HUES6 (cell line): Measurements from ENCODE around the gene EIF4E2.
A peak's percentile ranks its signal among the peaks of the same experiment; 100 is the strongest.

Experiments used
- H3K27ac ChIP-seq: 2 replicates; pipeline ENCODE4 v1.7.0; 2013; ENCODE audit warnings: low read depth, mild to moderate bottlenecking, low read length, inconsistent platforms
- H3K27me3 ChIP-seq: 2 replicates; pipeline ENCODE4 v1.6.1; 2013; ENCODE audit warnings: low read length; ENCODE audit not compliant: control insufficient read depth, insufficient read depth
- H3K36me3 ChIP-seq: 2 replicates; pipeline ENCODE4 v1.6.1; 2013; ENCODE audit warnings: low read length; ENCODE audit not compliant: control insufficient read depth, insufficient read depth
- H3K4me1 ChIP-seq: 2 replicates; pipeline ENCODE4 v1.6.1; 2013; ENCODE audit warnings: low read length; ENCODE audit not compliant: control insufficient read depth, insufficient read depth
- H3K4me3 ChIP-seq: 2 replicates; pipeline ENCODE4 v1.5.1; 2013; ENCODE audit warnings: low read depth, low read length
- H3K9ac ChIP-seq: one replicate; pipeline ENCODE4 v1.6.1; 2013; ENCODE audit warnings: mild to moderate bottlenecking, low read length
- H3K9me3 ChIP-seq: 2 replicates; pipeline ENCODE4 v1.6.1; 2013; ENCODE audit warnings: low read depth, low read length; ENCODE audit not compliant: control insufficient read depth, insufficient read depth

The EIF4E2 gene, protein sequence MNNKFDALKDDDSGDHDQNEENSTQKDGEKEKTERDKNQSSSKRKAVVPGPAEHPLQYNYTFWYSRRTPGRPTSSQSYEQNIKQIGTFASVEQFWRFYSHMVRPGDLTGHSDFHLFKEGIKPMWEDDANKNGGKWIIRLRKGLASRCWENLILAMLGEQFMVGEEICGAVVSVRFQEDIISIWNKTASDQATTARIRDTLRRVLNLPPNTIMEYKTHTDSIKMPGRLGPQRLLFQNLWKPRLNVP

DNA sequence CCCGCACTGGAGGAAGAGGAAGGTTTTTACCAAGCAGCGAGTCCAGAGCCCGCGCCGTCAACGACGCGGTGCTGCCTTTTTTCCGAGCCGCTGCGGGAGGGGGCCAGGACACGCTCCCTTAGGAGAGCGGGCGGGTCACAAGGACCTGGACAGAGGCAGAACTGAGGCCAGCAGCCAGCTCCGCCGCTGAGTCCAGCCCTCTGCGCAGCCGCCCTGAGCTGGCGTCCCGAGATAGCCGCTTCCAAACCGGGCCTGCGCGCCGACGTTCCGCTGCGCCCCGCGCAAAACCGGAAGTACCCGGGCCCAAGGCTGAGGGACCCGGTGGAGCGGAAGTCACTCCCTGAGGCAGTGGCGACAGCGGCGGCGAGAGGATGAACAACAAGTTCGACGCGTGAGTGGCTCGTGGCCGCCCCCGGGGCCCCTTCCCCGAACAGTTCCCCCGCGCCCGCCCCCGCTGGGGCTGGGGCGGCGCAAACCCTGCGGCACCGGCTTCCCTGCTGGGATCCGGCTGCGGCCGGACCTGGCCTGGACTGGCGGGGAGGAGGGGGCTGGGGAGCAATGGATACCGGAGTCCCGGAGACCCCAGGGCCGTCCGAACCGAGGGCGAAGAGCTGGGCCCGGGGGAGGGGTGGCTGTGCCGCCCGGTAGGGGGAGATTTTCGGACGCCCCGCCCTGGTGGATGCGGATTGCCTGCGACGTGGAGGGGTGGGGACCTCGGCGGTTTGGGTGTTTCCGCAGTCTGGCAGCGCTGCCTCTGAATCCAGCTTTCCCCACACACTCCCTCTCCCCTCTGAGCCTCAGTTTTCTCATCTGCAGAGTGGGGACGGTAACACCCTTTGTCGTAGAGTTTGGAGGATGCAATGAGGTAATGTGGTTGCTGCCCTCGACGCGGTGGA lies at the start of gene EIF4E2, which contains the start of gene TIGD1:
TSS of gene EIF4E2 (plus strand) at position 336 of the 896 bp plus-strand sequence. CDS start at position 372, 36 bp downstream.
TSS of gene TIGD1 (minus strand) at position 204 of the 896 bp plus-strand sequence. CDS start 675 bp downstream, outside the sequence.
- Histone ChIP-seq H3K27me3 (no peaks in the 10 kb centered on the region), H3K9me3 (peaks cover 8% of the 10 kb centered on the region; the same call in 1 of the 2 replicates), H3K36me3 (peaks cover 27% of the 10 kb centered on the region), H3K4me1 (peaks cover 4% of the 10 kb centered on the region), H3K9ac (peak within 1 kb of the TSS; percentile 93), H3K27ac (peak within 1 kb of the TSS; percentile 93), H3K4me3 (peak within 1 kb of the TSS; percentile 81)

DNA sequence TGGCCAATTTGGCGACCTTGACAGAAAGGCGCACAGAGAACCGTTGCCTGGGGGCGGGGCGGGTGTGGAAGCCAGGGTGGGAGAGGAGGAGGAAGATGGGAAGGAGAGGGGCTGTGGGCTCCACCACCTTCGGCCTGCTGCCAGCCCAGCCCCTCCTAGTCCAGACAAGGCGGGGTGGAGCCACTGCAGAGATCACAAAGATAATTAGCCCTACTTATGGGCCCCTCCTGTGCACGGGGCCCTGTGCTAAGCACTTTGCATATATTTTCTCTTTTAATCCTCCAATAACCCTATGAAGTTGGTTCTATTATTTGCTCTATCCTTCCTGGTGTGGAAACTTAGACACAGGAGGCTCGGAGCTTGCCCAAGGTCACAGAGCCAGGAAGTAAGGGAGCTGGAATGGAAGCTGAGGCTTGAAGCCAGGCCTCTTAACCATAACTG lies 49.1 kb upstream of the EIF4E2 start:
- Histone ChIP-seq H3K27me3 (peaks cover 69% of the 10 kb centered on the region), H3K9ac (no peak overlapping the region), H3K9me3 (no peaks in the 10 kb centered on the region), H3K4me3 (no peak overlapping the region), H3K4me1 (peaks cover 18% of the 10 kb centered on the region), H3K27ac (no peak overlapping the region), H3K36me3 (no peaks in the 10 kb centered on the region)

DNA sequence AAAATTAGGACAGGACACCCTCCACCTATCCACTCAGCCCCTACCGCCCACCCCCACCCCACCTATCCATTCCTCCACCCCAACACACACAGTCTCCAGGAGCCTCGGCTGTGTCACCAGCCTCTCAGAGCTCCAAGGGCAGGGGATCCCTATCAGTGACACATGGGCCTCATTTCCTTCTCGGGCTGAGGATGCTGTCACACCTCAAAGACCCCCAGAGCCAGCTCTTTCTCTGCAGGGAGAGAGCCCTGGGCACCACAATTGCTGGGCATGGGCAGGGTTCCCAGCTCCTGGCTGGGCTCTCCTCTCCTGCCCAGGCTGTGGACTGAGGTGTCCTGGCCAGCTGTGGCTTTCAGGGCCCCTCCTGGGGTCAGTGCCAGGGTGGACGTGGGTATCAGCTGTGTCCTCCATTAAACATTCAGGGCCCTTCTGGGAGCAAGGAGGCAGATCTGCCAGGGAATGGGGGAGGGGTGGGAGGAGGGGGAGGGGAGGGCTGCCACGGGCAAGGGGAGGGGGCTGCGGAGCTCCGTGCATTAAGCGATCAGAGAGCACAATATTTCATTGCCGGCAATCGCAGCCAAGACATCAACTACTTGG lies 48.6 kb upstream of the EIF4E2 start:
- Histone ChIP-seq H3K4me3 (peak overlapping the region; percentile 57; the same call in 1 of the 2 replicates), H3K36me3 (no peaks in the 10 kb centered on the region), H3K27me3 (peaks cover 74% of the 10 kb centered on the region), H3K9me3 (no peaks in the 10 kb centered on the region), H3K4me1 (peaks cover 18% of the 10 kb centered on the region), H3K27ac (no peak overlapping the region), H3K9ac (no peak overlapping the region)

DNA sequence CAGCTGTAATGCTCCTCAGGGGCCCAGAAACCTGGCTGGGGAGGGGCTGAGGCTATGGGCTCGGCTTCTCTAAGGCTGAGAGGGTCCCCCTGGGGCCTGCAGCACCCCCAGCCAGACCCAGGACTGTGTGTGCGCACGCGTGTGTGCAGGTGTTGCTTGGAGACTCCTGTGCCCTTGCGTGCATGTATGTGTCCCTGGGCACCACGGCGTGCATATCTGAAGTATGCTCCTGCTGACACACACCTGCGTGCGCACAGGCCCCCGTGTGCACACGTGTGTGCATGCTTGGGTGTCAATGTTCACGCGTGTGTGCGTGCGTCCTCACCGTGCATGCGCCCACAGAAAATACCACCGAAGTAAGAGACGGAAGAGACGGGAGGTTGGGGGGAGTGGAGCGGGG lies 48.0 kb upstream of the EIF4E2 start:
- no peaks in the 10 kb centered on the region for H3K9me3 ChIP-seq
- H3K36me3 ChIP-seq, result no peaks in the 10 kb centered on the region
- H3K9ac ChIP-seq, result no peak overlapping the region
- peaks cover 80% of the 10 kb centered on the region for H3K27me3 ChIP-seq
- peaks cover 18% of the 10 kb centered on the region for H3K4me1 ChIP-seq
- no peak overlapping the region for H3K27ac ChIP-seq
- H3K4me3 ChIP-seq, result peak overlapping the region; percentile 57

DNA sequence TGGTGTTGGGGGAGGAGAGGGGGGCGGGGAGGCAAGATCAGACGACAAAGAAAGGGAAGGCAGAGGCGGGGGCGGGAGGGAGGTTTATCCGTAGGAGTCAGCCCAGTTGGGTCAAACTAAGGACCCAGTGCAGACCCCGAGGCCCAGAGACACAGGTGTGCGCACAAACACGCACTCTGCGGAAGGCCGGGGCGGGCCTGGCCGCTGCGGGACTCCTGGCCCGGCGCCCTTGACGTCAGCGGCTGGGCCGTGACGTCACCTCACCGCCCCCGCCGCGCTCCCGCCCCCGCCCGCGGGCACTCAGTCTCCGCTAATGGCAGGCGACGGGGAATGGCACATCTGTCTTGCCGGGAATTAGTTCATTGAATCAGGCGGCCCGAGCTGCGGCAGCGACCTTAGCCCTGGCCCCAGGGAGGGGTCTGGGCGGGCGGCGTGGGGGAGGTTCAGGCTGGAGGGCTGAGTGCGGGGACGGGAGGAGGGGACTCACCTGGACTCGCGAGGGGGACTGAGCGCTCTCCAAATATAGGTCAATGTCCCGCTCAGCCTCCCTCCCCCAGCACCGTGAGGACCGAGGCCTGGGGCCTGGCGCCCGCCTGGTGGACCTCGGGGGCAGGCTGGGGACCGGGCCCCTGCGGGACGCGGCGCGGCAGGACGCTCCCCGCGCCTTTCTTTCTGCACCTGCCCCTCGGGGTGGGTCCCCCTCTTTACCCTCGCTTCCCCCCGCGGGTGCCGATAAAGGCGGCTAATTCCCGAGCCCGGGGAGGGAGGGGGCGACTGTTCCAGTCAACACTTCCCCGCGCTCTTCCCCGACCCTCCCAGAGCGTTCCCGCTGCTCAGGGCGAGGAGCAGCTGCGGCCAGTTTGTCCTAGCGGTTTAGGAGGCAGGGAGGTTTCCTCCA lies 47.3 kb upstream of the EIF4E2 start:
- Histone ChIP-seq H3K27me3 (peaks cover 82% of the 10 kb centered on the region), H3K9ac (no peak overlapping the region)

DNA sequence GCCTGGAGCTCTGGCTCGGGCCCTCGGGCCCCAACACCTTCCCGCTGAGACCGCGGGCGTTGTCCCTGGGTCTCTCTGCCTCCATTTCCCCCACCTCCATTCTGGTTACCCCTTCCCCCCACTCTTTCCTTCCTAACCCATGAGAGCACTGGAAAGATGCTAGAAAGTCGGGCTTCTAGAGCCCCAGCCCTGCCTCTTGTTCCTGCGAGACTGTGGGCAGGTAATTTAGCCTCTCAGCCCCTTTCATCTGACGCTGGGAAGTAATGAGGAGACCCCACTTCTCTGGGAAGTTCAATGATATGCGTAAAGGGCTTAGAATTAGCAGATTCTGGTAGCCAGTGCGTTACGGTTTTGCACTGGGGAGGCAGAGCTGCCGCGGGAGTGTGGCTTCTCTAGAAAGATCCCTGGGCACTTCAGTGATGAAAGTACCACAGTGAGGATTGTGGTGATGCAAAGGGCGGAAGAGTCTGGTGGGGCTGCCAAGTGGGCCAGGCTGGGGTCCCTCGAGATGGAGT lies 46.6 kb upstream of the EIF4E2 start:
- no peak overlapping the region for H3K9ac ChIP-seq
- no peaks in the 10 kb centered on the region for H3K9me3 ChIP-seq
- peaks cover 18% of the 10 kb centered on the region for H3K4me1 ChIP-seq
- H3K27me3 ChIP-seq, result peaks cover 82% of the 10 kb centered on the region
- peak overlapping the region; percentile 57 for H3K4me3 ChIP-seq
- H3K36me3 ChIP-seq, result no peaks in the 10 kb centered on the region
- no peak overlapping the region for H3K27ac ChIP-seq

More for the DNA sequence above, 47.3 kb upstream of the EIF4E2 start:
- H3K36me3 ChIP-seq, result no peaks in the 10 kb centered on the region
- H3K4me1 ChIP-seq, result peaks cover 18% of the 10 kb centered on the region
- H3K27ac ChIP-seq, result no peak overlapping the region
- H3K9me3 ChIP-seq, result no peaks in the 10 kb centered on the region
- peak overlapping the region; percentile 57 for H3K4me3 ChIP-seq

DNA sequence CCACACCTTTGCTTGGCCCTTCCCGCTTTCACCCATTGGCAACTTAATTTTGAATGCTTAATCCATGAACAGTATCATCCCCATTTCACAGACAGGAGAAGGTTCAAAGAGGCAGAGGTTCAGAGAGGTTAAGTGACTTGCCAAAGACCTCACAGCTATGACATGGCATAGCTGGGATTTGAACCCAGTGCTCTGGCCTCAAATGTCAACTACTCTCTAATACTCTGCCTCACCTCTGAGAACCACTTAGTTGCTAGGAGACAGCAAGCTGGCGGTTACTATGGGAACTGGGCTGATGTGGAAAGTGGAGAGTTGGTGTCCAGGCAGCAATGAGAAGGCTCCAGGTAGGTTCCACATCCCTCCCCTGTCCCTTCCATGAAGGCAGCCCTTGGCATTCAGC lies 46.1 kb upstream of the EIF4E2 start:
- H3K9me3 ChIP-seq, result no peaks in the 10 kb centered on the region

DNA sequence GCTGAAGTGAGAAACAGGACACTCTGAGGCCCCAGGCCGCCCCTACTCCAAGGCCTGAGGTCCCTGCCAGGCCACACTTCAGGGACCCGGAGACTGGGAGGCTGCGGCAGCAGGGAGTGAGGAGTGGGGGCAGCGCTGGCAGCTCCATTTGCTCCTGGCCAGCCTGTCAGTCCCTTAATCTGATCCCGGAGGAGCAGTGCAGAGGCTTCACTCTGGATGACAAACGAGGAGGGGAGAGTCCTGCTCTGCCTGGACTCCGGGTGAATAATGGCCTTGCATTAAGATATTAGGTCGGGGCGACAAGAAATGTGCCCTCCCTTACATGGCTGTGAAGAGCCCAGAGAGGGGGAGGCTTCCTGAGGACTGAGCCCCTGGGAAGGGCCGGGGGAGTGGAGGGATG lies 44.6 kb upstream of the EIF4E2 start:
- no peak overlapping the region for H3K27ac ChIP-seq
- H3K27me3 ChIP-seq, result peaks cover 66% of the 10 kb centered on the region
- no peaks in the 10 kb centered on the region for H3K36me3 ChIP-seq
- H3K9me3 ChIP-seq, result no peaks in the 10 kb centered on the region
- no peak overlapping the region for H3K4me3 ChIP-seq
- peaks cover 18% of the 10 kb centered on the region for H3K4me1 ChIP-seq
- no peak overlapping the region for H3K9ac ChIP-seq

More for the DNA sequence above, 46.1 kb upstream of the EIF4E2 start:
- no peak overlapping the region for H3K27ac ChIP-seq
- peaks cover 18% of the 10 kb centered on the region for H3K4me1 ChIP-seq
- H3K27me3 ChIP-seq, result peaks cover 77% of the 10 kb centered on the region
- H3K36me3 ChIP-seq, result no peaks in the 10 kb centered on the region
- no peak overlapping the region for H3K4me3 ChIP-seq
- no peak overlapping the region for H3K9ac ChIP-seq

DNA sequence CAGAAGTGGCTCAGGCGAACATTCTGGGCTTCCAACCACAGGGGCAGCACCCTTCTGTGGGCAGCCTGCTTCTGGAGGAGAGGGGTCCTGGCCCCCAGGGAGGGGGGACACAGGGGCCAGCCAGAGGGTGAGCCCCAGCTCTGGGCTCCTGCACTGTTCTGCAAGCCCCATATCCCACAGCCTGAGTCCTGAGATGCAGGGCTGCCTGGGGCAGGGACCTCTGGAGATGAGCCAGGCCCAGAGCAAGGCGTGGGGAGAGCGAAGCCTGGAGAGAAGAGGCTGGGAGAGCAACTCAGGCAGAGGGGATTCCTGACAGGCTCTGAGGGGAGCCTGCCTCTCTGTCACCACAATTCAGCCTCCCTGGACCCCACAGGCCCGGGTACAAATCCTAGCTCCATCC lies 43.8 kb upstream of the EIF4E2 start:
- no peaks in the 10 kb centered on the region for H3K9me3 ChIP-seq
- no peak overlapping the region for H3K4me3 ChIP-seq
- no peak overlapping the region for H3K27ac ChIP-seq
- peaks cover 17% of the 10 kb centered on the region for H3K4me1 ChIP-seq
- peaks cover 62% of the 10 kb centered on the region for H3K27me3 ChIP-seq
- no peak overlapping the region for H3K9ac ChIP-seq
- H3K36me3 ChIP-seq, result no peaks in the 10 kb centered on the region

DNA sequence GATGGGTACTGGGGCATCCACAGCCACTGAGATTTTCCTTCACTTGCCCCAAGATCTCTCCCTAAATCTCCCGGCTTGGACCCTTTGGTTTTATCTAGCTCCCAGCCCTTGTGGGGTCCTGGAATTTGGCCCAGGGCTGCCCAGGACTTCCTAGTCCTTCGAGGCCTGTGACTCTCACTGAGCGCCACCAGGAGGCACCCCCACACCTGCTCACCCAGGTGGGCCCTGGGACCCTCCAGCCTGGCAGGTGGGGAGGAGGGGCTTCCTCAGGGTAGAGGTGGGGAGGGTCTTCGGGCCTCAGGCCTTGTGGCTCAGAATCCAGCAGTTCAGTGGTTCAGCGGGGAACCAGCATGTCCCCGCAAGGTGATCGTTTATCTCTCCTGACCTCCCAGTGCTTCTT lies 42.2 kb upstream of the EIF4E2 start:
- Histone ChIP-seq H3K36me3 (no peaks in the 10 kb centered on the region), H3K27me3 (peaks cover 52% of the 10 kb centered on the region), H3K27ac (no peak overlapping the region)

More for the DNA sequence above, 42.2 kb upstream of the EIF4E2 start:
- H3K9ac ChIP-seq, result no peak overlapping the region
- peaks cover 10% of the 10 kb centered on the region for H3K4me1 ChIP-seq
- no peak overlapping the region for H3K4me3 ChIP-seq
- no peaks in the 10 kb centered on the region for H3K9me3 ChIP-seq
